Measurements from ENCODE around the gene SOX6.

Gene SOX6

DNA sequence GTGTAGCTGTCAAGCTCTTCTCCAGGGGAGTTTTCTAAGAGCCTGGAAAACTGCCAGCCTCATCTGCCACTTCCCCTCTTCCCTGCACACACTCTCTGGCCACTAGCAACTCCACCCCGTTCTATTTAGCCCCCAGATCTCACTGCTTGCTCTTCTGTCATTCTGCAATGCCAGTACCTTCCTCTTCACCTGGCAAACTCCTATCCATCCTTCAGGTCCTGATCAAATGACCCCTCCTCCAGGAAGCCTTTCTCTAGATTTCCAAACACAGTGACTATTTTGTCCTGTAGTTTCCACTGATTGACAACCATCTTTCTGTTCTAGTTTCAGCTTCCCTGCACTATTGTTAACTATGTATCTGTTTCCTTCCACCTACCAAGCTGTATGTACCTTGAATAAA lies 437.7 kb downstream of the SOX6 start:
- no peak for DNase-seq

DNA sequence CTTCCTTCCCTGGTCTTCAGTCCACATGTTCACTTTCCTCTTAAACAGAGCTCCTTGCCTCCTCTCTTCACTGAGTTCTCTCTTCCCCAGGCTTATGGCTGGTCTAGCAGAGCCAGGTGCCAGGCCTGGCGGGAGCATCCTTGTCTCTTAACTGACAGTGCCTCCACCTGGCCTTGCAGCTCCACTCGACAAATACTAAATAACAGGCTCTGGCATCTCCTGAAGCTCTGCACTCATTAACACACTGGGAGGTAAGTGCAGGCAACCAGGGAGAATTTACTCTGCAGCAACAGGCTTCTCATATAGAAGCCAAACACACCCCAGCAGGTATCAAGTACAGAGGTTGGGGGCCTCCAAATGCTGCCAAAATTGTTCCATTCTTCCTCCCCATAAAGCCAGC lies 438.1 kb downstream of the SOX6 start:
- DNase-seq, result no peak
